Immature natural killer cell (primary cell): ENCODE results near the gene WDFY1. TPM values are rescaled to one million over a fixed set of nuclear protein-coding genes. Genes with fewer than 3 reads are reported as not detected.

Source experiments
- DNase-seq, 3 donors: peaks; one replicate each; pipeline ENCODE4 v3.0.0; 2022; ENCODE audit warnings: mixed read lengths in 1 of 3
- H3K27ac Mint-ChIP-seq, 6 donors: one replicate each; pipeline ENCODE4 v1.8.0; 2020; ENCODE audit warnings: mixed read lengths in 6 of 6, mild to moderate bottlenecking in 5 of 6, inconsistent platforms in 4 of 6, moderate library complexity in 3 of 6
- H3K27me3 Mint-ChIP-seq, 3 donors: one replicate each; pipeline ENCODE4 v1.8.0; 2020 to 2021; ENCODE audit warnings: low read depth in 3 of 3, mild to moderate bottlenecking in 3 of 3, mixed read lengths in 3 of 3, moderate library complexity in 3 of 3, inconsistent platforms in 1 of 3
- H3K36me3 Mint-ChIP-seq, 3 donors: one replicate each; pipeline ENCODE4 v1.8.0; 2020; ENCODE audit warnings: mixed read lengths in 3 of 3, inconsistent platforms in 2 of 3, mild to moderate bottlenecking in 2 of 3
- H3K4me1 Mint-ChIP-seq, 2 donors: one replicate each; pipeline ENCODE4 v1.8.0; 2020; ENCODE audit warnings: inconsistent platforms in 2 of 2, mild to moderate bottlenecking in 2 of 2, mixed read lengths in 2 of 2, moderate library complexity in 1 of 2
- H3K4me3 Mint-ChIP-seq, 5 donors: one replicate each; pipeline ENCODE4 v1.8.0; 2020; ENCODE audit warnings: mild to moderate bottlenecking in 5 of 5, mixed read lengths in 5 of 5, inconsistent platforms in 3 of 5, moderate library complexity in 3 of 5
- H3K9me3 Mint-ChIP-seq, 6 donors: one replicate each; pipeline ENCODE4 v1.8.0; 2020; ENCODE audit warnings: mild to moderate bottlenecking in 6 of 6, mixed read lengths in 6 of 6, inconsistent platforms in 4 of 6, moderate library complexity in 3 of 6
- polyA plus RNA-seq, 3 donors: library from polyadenylated mRNA; unstranded; fragments of 300-500 nt; fragmentation: Illumina TruSeq; gene quantifications; one replicate each; pipeline ENCODE4 v1.2.3, GENCODE V29; 2021

The WDFY1 gene
- polyA plus RNA-seq, 3 donors from 2014 or later, result 39.3 to 58.8 (median 51.0) TPM

GRCh38 chr2:223973606-223974005, 28.5 kb upstream of the WDFY1 start:
- peaks cover 8 to 22% (median 18%) of the 10 kb centered on the region in 3 donors for H3K36me3 Mint-ChIP-seq
- DNase-seq, result no peak
- H3K4me3 Mint-ChIP-seq, result no peak overlapping the region
- H3K27me3 Mint-ChIP-seq, result peaks cover 0 to 1% (median 0%) of the 10 kb centered on the region in 3 donors
- peaks cover 0 to 10% of the 10 kb centered on the region in 2 donors for H3K4me1 Mint-ChIP-seq
- H3K9me3 Mint-ChIP-seq, result no peaks in the 10 kb centered on the region
- H3K27ac Mint-ChIP-seq, result no peak overlapping the region

GRCh38 chr2:223972656-223973102, 27.5 kb upstream of the WDFY1 start:
- no peaks in the 10 kb centered on the region for H3K27me3 Mint-ChIP-seq
- DNase-seq, result no peak
- H3K9me3 Mint-ChIP-seq, result no peaks in the 10 kb centered on the region
- H3K4me1 Mint-ChIP-seq, result peaks cover 0 to 10% of the 10 kb centered on the region in 2 donors
- no peak overlapping the region for H3K27ac Mint-ChIP-seq
- H3K4me3 Mint-ChIP-seq, result no peak overlapping the region
- peaks cover 8 to 22% (median 18%) of the 10 kb centered on the region in 3 donors for H3K36me3 Mint-ChIP-seq

- DNase-seq, result no peak
- no peak overlapping the region for H3K4me3 Mint-ChIP-seq
- H3K36me3 Mint-ChIP-seq, result peaks cover 8 to 23% (median 23%) of the 10 kb centered on the region in 3 donors
- H3K9me3 Mint-ChIP-seq, result no peaks in the 10 kb centered on the region
- H3K27me3 Mint-ChIP-seq, result no peaks in the 10 kb centered on the region
- H3K27ac Mint-ChIP-seq, result no peak overlapping the region
- peaks cover 0 to 10% of the 10 kb centered on the region in 2 donors for H3K4me1 Mint-ChIP-seq
These were observed 26.6 kb upstream of the WDFY1 start for GRCh38 chr2:223971731-223972130.

GRCh38 chr2:223970343-223971128, 25.4 kb upstream of the WDFY1 start:
- H3K4me3 Mint-ChIP-seq, result no peak overlapping the region
- no peaks in the 10 kb centered on the region for H3K27me3 Mint-ChIP-seq
- peak; percentile 39 to 52 (median 46) for DNase-seq
- peaks cover 8 to 27% (median 27%) of the 10 kb centered on the region in 3 donors for H3K36me3 Mint-ChIP-seq
- H3K9me3 Mint-ChIP-seq, result no peaks in the 10 kb centered on the region
- H3K27ac Mint-ChIP-seq, result no peak overlapping the region
- peaks cover 0 to 10% of the 10 kb centered on the region in 2 donors for H3K4me1 Mint-ChIP-seq

GRCh38 chr2:223969856-223970255, 24.7 kb upstream of the WDFY1 start:
- DNase-seq, result no peak
- Mint-ChIP-seq H3K9me3 (no peaks in the 10 kb centered on the region), H3K27me3 (no peaks in the 10 kb centered on the region), H3K36me3 (peaks cover 8 to 27% (median 27%) of the 10 kb centered on the region in 3 donors), H3K27ac (no peak overlapping the region), H3K4me1 (peaks cover 0 to 10% of the 10 kb centered on the region in 2 donors), H3K4me3 (no peak overlapping the region)

- H3K36me3 Mint-ChIP-seq, result peaks cover 8 to 27% (median 26%) of the 10 kb centered on the region in 3 donors
- peaks cover 0 to 14% of the 10 kb centered on the region in 2 donors for H3K4me1 Mint-ChIP-seq
- H3K9me3 Mint-ChIP-seq, result no peaks in the 10 kb centered on the region
- H3K27me3 Mint-ChIP-seq, result no peaks in the 10 kb centered on the region
- no peak overlapping the region for H3K4me3 Mint-ChIP-seq
- no peak for DNase-seq
- no peak overlapping the region for H3K27ac Mint-ChIP-seq
These were observed 24.2 kb upstream of the WDFY1 start for GRCh38 chr2:223969315-223969714.

- no peaks in the 10 kb centered on the region for H3K9me3 Mint-ChIP-seq
- H3K27me3 Mint-ChIP-seq, result no peaks in the 10 kb centered on the region
- H3K4me3 Mint-ChIP-seq, result no peak overlapping the region
- H3K27ac Mint-ChIP-seq, result no peak overlapping the region
- peaks cover 8 to 32% (median 30%) of the 10 kb centered on the region in 3 donors for H3K36me3 Mint-ChIP-seq
- H3K4me1 Mint-ChIP-seq, result peaks cover 4 to 26% of the 10 kb centered on the region in 2 donors
- no peak for DNase-seq
These were observed 22.8 kb upstream of the WDFY1 start for GRCh38 chr2:223967981-223968380.

GRCh38 chr2:223959688-223960087, 14.6 kb upstream of the WDFY1 start:
- no peak for DNase-seq
- H3K27ac Mint-ChIP-seq, result peak overlapping the region in 1 of 6 donors; percentile 20
- H3K9me3 Mint-ChIP-seq, result no peaks in the 10 kb centered on the region
- peaks cover 6 to 18% (median 10%) of the 10 kb centered on the region in 3 donors for H3K27me3 Mint-ChIP-seq
- peak overlapping the region in 4 of 5 donors; percentile 13 to 45 (median 28) for H3K4me3 Mint-ChIP-seq
- peaks cover 63 to 82% of the 10 kb centered on the region in 2 donors for H3K4me1 Mint-ChIP-seq
- H3K36me3 Mint-ChIP-seq, result peaks cover 6 to 12% (median 11%) of the 10 kb centered on the region in 3 donors

- DNase-seq, result peak; percentile 95 to 96 (median 96)
- Mint-ChIP-seq H3K27ac (peak within 1 kb of the TSS; percentile 74 to 96 (median 92)), H3K4me1 (peaks cover 58 to 64% of the 10 kb centered on the region in 2 donors), H3K9me3 (no peaks in the 10 kb centered on the region), H3K4me3 (peak within 1 kb of the TSS; percentile 94 to 99 (median 94)), H3K27me3 (peaks cover 6 to 19% (median 10%) of the 10 kb centered on the region in 3 donors), H3K36me3 (peaks cover 0 to 12% (median 6%) of the 10 kb centered on the region in 3 donors)
These were observed 12.1 kb upstream of the WDFY1 start, which contains the start of gene MRPL44 for GRCh38 chr2:223957092-223957851. Gene MRPL44 (plus strand): TSS chr2:223957463. CDS start chr2:223957473, 10 bp downstream.

GRCh38 chr2:223956300-223956699, 11.2 kb upstream of the WDFY1 start:
- Mint-ChIP-seq H3K27me3 (peaks cover 6 to 19% (median 10%) of the 10 kb centered on the region in 3 donors), H3K36me3 (peaks cover 0 to 10% (median 6%) of the 10 kb centered on the region in 3 donors), H3K27ac (peak overlapping the region; percentile 45 to 96 (median 82)), H3K9me3 (no peaks in the 10 kb centered on the region), H3K4me1 (peaks cover 48 to 54% of the 10 kb centered on the region in 2 donors), H3K4me3 (peak overlapping the region; percentile 27 to 97 (median 72))
- no peak for DNase-seq

- H3K27me3 Mint-ChIP-seq, result peaks cover 6 to 19% (median 10%) of the 10 kb centered on the region in 3 donors
- peaks cover 29 to 35% of the 10 kb centered on the region in 2 donors for H3K4me1 Mint-ChIP-seq
- H3K9me3 Mint-ChIP-seq, result no peaks in the 10 kb centered on the region
- no peak overlapping the region for H3K27ac Mint-ChIP-seq
- no peak overlapping the region for H3K4me3 Mint-ChIP-seq
- H3K36me3 Mint-ChIP-seq, result no peaks in the 10 kb centered on the region
- DNase-seq, result no peak
These were observed 9.3 kb upstream of the WDFY1 start for GRCh38 chr2:223954401-223954800.

GRCh38 chr2:223952280-223952968, 7.3 kb upstream of the WDFY1 start:
- Mint-ChIP-seq H3K36me3 (no peaks in the 10 kb centered on the region), H3K27ac (no peak overlapping the region), H3K9me3 (no peaks in the 10 kb centered on the region), H3K27me3 (peaks cover 8 to 15% (median 10%) of the 10 kb centered on the region in 3 donors), H3K4me3 (no peak overlapping the region), H3K4me1 (peaks cover 10 to 15% of the 10 kb centered on the region in 2 donors)
- no peak for DNase-seq
